ENCODE measurements around the gene PUS3.

Gene PUS3

DNA sequence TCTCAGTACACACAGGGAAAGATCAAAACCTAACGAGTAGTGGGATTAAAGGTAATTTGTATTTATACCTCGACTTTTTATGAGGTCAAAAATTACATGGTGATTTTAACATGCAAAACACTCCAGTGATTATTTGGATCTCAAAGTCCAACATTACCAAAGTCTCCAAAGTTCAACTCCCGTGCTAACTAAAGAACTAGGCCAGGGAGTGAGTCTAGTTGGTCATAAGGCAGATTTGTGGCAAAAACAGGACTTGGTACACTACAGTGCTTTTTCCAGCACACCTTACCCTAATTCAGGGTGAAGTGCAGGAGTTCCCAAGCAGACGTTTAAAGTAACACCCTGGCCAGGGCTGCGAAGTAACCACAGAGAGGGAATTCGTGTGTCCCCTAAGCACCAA is 1.1 kb downstream of the PUS3 start:
- peak overlapping the region; percentile 96; the same call in 1 of the 2 replicates for H3K4me3 ChIP-seq (ENCODE audit: low read length)
- H3K4me2 ChIP-seq (ENCODE audit: low read length), result peak overlapping the region; percentile 69; the same call in 1 of the 2 replicates
- peaks cover 4% of the 10 kb centered on the region; the same call in 1 of the 2 replicates for H4K20me1 ChIP-seq (ENCODE audit: insufficient read depth, low read length)
- no peak overlapping the region for H3K27ac ChIP-seq (ENCODE audit: low read length)
- no peak overlapping the region for H3K9ac ChIP-seq (ENCODE audit: low read length)
- H3K36me3 ChIP-seq (replicated peaks; ENCODE audit: low read depth, low read length), result peaks cover 29% of the 10 kb centered on the region
- no peak overlapping the region for H2AFZ ChIP-seq (ENCODE audit: low read depth, low read length)
- H3K4me1 ChIP-seq (ENCODE audit: low read length), result peaks cover 4% of the 10 kb centered on the region
- TF ChIP-seq, protein P1, sequence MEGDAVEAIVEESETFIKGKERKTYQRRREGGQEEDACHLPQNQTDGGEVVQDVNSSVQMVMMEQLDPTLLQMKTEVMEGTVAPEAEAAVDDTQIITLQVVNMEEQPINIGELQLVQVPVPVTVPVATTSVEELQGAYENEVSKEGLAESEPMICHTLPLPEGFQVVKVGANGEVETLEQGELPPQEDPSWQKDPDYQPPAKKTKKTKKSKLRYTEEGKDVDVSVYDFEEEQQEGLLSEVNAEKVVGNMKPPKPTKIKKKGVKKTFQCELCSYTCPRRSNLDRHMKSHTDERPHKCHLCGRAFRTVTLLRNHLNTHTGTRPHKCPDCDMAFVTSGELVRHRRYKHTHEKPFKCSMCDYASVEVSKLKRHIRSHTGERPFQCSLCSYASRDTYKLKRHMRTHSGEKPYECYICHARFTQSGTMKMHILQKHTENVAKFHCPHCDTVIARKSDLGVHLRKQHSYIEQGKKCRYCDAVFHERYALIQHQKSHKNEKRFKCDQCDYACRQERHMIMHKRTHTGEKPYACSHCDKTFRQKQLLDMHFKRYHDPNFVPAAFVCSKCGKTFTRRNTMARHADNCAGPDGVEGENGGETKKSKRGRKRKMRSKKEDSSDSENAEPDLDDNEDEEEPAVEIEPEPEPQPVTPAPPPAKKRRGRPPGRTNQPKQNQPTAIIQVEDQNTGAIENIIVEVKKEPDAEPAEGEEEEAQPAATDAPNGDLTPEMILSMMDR (IDR thresholded peaks at IDR 0.05; ENCODE audit: low read depth, low read length), result no peak
- no peak for TF ChIP-seq EZH2phosphoT487 (IDR thresholded peaks at IDR 0.05; ENCODE audit: low read depth)
- peaks cover 48% of the 10 kb centered on the region for H3K79me2 ChIP-seq (ENCODE audit: low read length)
- H3K27me3 ChIP-seq (ENCODE audit: low read depth, low read length), result 0 out of 2 replicates have a peak, but pooled peaks cover 2% of the 10 kb centered on the region
- H3K9me3 ChIP-seq (ENCODE audit: insufficient read depth, low read length), result no peaks in the 10 kb centered on the region

DNA sequence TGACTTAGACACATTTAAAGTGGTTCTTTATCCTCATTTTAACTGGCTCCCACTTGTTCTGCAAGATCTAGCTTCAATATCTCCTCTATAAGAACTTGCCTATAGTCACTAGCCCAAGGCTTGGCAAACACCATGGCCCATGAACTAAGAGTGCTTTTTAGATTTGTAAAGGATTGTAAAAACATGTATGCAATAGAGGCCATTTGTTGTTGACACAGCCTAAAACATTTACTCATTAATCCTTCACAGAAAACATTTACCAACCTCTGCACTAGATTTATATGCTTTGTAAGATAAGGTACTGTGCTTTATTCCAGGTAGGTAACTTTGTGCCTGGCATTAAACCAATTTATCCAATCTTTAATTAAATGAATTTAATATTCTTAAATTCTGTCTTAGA is 10.0 kb downstream of the PUS3 start:
- Histone ChIP-seq H4K20me1 (ENCODE audit: insufficient read depth, low read length) (peaks cover 10% of the 10 kb centered on the region; the same call in 1 of the 2 replicates), H3K9ac (ENCODE audit: low read length) (no peak overlapping the region), H3K4me3 (ENCODE audit: low read length) (no peak overlapping the region), H3K9me3 (ENCODE audit: insufficient read depth, low read length) (no peaks in the 10 kb centered on the region), H3K4me1 (ENCODE audit: low read length) (peaks cover 2% of the 10 kb centered on the region; the same call in 1 of the 2 replicates), H3K27ac (ENCODE audit: low read length) (no peak overlapping the region), H3K36me3 (replicated peaks; ENCODE audit: low read depth, low read length) (peaks cover 58% of the 10 kb centered on the region), H2AFZ (ENCODE audit: low read depth, low read length) (no peak overlapping the region), H3K79me2 (ENCODE audit: low read length) (peaks cover 92% of the 10 kb centered on the region), H3K27me3 (ENCODE audit: low read depth, low read length) (no peaks in the 10 kb centered on the region), H3K4me2 (ENCODE audit: low read length) (no peak overlapping the region)
- no peak for TF ChIP-seq EZH2phosphoT487 (IDR thresholded peaks at IDR 0.05; ENCODE audit: low read depth)
- TF ChIP-seq, protein P1 (IDR thresholded peaks at IDR 0.05; ENCODE audit: low read depth, low read length), result no peak

DNA sequence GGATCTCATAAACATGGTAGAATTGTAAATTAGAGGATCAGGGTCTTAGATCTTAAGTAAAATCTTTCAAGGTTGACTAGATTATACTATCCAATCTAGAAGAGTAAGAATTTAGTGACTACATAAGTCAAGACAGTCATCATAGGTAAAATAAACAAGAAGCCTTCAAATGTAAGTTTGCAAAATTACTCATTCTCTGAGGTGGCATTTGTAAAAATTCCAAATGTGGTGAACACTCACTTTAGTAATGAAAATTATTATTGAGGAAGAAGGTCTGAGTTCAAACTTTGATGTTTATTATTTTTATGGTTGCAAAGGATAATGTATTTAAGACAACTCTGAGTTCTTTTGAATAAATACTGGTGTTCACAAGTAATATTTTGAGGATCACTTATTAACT is 10.9 kb downstream of the PUS3 start:
- H3K27ac ChIP-seq (ENCODE audit: low read length), result no peak overlapping the region

DNA sequence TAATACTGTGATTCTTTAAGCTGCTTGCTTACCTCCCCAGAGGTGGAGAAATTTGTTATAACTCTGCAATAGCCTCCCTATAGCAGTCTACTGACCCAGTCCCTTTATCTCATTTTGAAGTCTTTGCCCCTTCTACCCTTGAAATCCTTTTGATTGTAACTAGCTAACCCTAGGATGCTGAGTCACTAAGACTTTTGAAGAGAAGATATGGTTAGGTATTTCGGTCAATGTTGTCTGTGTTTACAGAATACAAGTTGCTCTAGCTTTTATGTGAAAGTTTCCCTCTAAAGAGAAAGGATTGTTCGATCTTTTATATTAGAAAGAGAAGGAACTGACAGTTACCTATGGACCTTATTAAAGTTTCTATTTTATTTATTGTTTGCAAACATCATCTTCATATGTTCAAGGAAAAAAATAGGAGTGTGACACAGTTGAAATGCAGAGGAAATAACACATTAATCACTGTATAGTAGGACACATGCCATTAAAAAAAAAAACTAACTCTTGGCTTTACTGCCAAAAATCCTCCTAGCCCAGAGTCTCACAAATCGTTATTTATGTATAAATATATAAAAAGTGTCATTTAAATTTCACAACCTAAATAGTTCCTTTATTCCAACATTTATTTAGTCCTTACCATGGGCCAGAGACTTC is 12.4 kb downstream of the PUS3 start:
- no peaks in the 10 kb centered on the region for H3K9me3 ChIP-seq (ENCODE audit: insufficient read depth, low read length)
- H3K9ac ChIP-seq (ENCODE audit: low read length), result no peak overlapping the region
- H3K4me1 ChIP-seq (ENCODE audit: low read length), result peaks cover 12% of the 10 kb centered on the region; the same call in 1 of the 2 replicates
- TF ChIP-seq EZH2phosphoT487 (IDR thresholded peaks at IDR 0.05; ENCODE audit: low read depth), result no peak
- TF ChIP-seq, protein P1 (IDR thresholded peaks at IDR 0.05; ENCODE audit: low read depth, low read length), result no peak
- H4K20me1 ChIP-seq (ENCODE audit: insufficient read depth, low read length), result peaks cover 6% of the 10 kb centered on the region; the same call in 1 of the 2 replicates
- H3K4me3 ChIP-seq (ENCODE audit: low read length), result no peak overlapping the region
- H2AFZ ChIP-seq (ENCODE audit: low read depth, low read length), result no peak overlapping the region
- peaks cover 45% of the 10 kb centered on the region for H3K36me3 ChIP-seq (replicated peaks; ENCODE audit: low read depth, low read length)
- H3K4me2 ChIP-seq (ENCODE audit: low read length), result no peak overlapping the region
- H3K79me2 ChIP-seq (ENCODE audit: low read length), result peaks cover 72% of the 10 kb centered on the region
- H3K27ac ChIP-seq (ENCODE audit: low read length), result no peak overlapping the region
- no peaks in the 10 kb centered on the region for H3K27me3 ChIP-seq (ENCODE audit: low read depth, low read length)

More for the DNA sequence above, 10.9 kb downstream of the PUS3 start:
- TF ChIP-seq, protein P1 (IDR thresholded peaks at IDR 0.05; ENCODE audit: low read depth, low read length), result no peak
- no peak for TF ChIP-seq EZH2phosphoT487 (IDR thresholded peaks at IDR 0.05; ENCODE audit: low read depth)
- no peak overlapping the region for H3K4me2 ChIP-seq (ENCODE audit: low read length)
- no peak overlapping the region for H3K4me3 ChIP-seq (ENCODE audit: low read length)
- H3K79me2 ChIP-seq (ENCODE audit: low read length), result peaks cover 84% of the 10 kb centered on the region
- peaks cover 53% of the 10 kb centered on the region for H3K36me3 ChIP-seq (replicated peaks; ENCODE audit: low read depth, low read length)
- no peak overlapping the region for H2AFZ ChIP-seq (ENCODE audit: low read depth, low read length)
- H3K27me3 ChIP-seq (ENCODE audit: low read depth, low read length), result no peaks in the 10 kb centered on the region
- H3K9me3 ChIP-seq (ENCODE audit: insufficient read depth, low read length), result no peaks in the 10 kb centered on the region
- peaks cover 6% of the 10 kb centered on the region; the same call in 1 of the 2 replicates for H4K20me1 ChIP-seq (ENCODE audit: insufficient read depth, low read length)
- peaks cover 4% of the 10 kb centered on the region; the same call in 1 of the 2 replicates for H3K4me1 ChIP-seq (ENCODE audit: low read length)
- no peak overlapping the region for H3K9ac ChIP-seq (ENCODE audit: low read length)

All from OCI-LY3 (cell line).